Cardiac muscle cell (in vitro differentiated cells and primary cell): ENCODE data around the gene LAMB4. TPM values are rescaled to one million over a fixed set of nuclear protein-coding genes. Genes with fewer than 3 reads are reported as not detected.
A peak's percentile ranks its signal among the peaks of the same experiment; 100 is the strongest.

Experiments used
- DNase-seq, 2 donors: peaks; one replicate each; pipeline versions ENCODE4 v3.0.0 to v3.0.0-alpha.2; 2010 to 2017; ENCODE audit warnings: low read depth in 1 of 2, low spot score in 1 of 2
- H3K27ac ChIP-seq: fragments of 200-600 bp; sonication (generic); 2 replicates; pipeline ENCODE4 v1.5.1; 2016
- H3K27me3 ChIP-seq: fragments of 200-600 bp; sonication (generic); 2 replicates; pipeline ENCODE4 v1.6.0; 2016; ENCODE audit warnings: control low read depth
- H3K36me3 ChIP-seq: fragments of 200-600 bp; sonication (generic); 2 replicates; pipeline ENCODE4 v1.5.1; 2016; ENCODE audit warnings: control low read depth
- H3K4me1 ChIP-seq: fragments of 200-600 bp; sonication (generic); 2 replicates; pipeline ENCODE4 v1.8.1; 2017; ENCODE audit warnings: low read depth, mild to moderate bottlenecking, mixed run types
- H3K4me3 ChIP-seq: fragments of 200-600 bp; sonication (generic); 2 replicates; pipeline ENCODE4 v1.5.1; 2016; ENCODE audit warnings: mild to moderate bottlenecking
- H3K9me3 ChIP-seq: fragments of 200-600 bp; sonication (generic); 2 replicates; pipeline ENCODE4 v1.5.1; 2017; ENCODE audit warnings: low read depth, mild to moderate bottlenecking, control low read depth
- CTCF ChIP-seq: IDR thresholded peaks from 2 replicates; pipeline ENCODE4 v1.5.1; 2012; ENCODE audit warnings: low read depth, mild to moderate bottlenecking, low read length
- polyA plus RNA-seq: library from polyadenylated mRNA; unstranded; fragments of >200 nt; fragmentation: Nextera tagmentation; extraction: Ambion mirVana; gene quantifications from 2 replicates; pipeline ENCODE4 v1.2.1, GENCODE V29; 2016
- total RNA-seq: library from RNA; depleted of rRNA; stranded (reverse); fragments of >200 nt; gene quantifications from 2 replicates; pipeline ENCODE4 v1.2.3, GENCODE V29; 2016

The LAMB4 gene, protein sequence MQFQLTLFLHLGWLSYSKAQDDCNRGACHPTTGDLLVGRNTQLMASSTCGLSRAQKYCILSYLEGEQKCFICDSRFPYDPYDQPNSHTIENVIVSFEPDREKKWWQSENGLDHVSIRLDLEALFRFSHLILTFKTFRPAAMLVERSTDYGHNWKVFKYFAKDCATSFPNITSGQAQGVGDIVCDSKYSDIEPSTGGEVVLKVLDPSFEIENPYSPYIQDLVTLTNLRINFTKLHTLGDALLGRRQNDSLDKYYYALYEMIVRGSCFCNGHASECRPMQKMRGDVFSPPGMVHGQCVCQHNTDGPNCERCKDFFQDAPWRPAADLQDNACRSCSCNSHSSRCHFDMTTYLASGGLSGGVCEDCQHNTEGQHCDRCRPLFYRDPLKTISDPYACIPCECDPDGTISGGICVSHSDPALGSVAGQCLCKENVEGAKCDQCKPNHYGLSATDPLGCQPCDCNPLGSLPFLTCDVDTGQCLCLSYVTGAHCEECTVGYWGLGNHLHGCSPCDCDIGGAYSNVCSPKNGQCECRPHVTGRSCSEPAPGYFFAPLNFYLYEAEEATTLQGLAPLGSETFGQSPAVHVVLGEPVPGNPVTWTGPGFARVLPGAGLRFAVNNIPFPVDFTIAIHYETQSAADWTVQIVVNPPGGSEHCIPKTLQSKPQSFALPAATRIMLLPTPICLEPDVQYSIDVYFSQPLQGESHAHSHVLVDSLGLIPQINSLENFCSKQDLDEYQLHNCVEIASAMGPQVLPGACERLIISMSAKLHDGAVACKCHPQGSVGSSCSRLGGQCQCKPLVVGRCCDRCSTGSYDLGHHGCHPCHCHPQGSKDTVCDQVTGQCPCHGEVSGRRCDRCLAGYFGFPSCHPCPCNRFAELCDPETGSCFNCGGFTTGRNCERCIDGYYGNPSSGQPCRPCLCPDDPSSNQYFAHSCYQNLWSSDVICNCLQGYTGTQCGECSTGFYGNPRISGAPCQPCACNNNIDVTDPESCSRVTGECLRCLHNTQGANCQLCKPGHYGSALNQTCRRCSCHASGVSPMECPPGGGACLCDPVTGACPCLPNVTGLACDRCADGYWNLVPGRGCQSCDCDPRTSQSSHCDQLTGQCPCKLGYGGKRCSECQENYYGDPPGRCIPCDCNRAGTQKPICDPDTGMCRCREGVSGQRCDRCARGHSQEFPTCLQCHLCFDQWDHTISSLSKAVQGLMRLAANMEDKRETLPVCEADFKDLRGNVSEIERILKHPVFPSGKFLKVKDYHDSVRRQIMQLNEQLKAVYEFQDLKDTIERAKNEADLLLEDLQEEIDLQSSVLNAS (N-terminal part only)
- total RNA-seq (not detected in 2 replicates), polyA plus RNA-seq (not detected in 2 replicates)

GRCh38 chr7:108130261-108130660 is at the start of gene LAMB4:
Gene LAMB4 (minus strand): TSS chr7:108130361. CDS start chr7:108123164, 7,197 bp downstream.
- Histone ChIP-seq H3K27ac (no peak within 1 kb of the TSS), H3K36me3 (no peaks in the 10 kb centered on the region), H3K27me3 (no peaks in the 10 kb centered on the region), H3K4me3 (no peak within 1 kb of the TSS), H3K9me3 (no peaks in the 10 kb centered on the region), H3K4me1 (no peaks in the 10 kb centered on the region)
- DNase-seq: no peak
- TF ChIP-seq CTCF: no peak

GRCh38 chr7:108178398-108178797 is 48.2 kb upstream of the LAMB4 start:
- Histone ChIP-seq H3K4me3 (no peak overlapping the region), H3K27me3 (no peaks in the 10 kb centered on the region), H3K4me1 (peaks cover 5% of the 10 kb centered on the region), H3K36me3 (no peaks in the 10 kb centered on the region), H3K27ac (no peak overlapping the region), H3K9me3 (no peaks in the 10 kb centered on the region)
- DNase-seq: no peak
- no peak for TF ChIP-seq CTCF

DNA sequence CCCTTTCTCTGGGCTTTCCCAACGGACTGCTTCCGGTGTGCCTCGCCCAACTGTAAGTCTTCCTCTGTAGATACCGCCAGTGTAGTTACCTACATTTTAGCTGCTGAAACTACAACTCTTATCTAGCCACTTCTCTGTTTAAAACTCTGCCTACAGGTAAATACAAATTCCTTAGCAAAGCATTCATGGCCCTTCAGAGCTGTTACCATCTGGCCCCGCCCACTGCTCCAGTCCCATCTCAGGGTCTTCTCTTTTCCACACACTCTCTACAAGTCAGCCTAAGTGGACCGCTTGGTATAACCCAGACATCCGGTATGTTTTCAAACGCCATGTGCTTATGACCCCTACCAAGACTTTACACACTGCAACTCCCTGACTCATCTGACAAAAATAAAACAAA is 41.0 kb upstream of the LAMB4 start:
- no peak overlapping the region for H3K4me3 ChIP-seq
- H3K4me1 ChIP-seq: no peaks in the 10 kb centered on the region
- no peak overlapping the region for H3K27ac ChIP-seq
- no peak for DNase-seq
- no peak for TF ChIP-seq CTCF
- no peaks in the 10 kb centered on the region for H3K27me3 ChIP-seq
- no peaks in the 10 kb centered on the region for H3K36me3 ChIP-seq
- H3K9me3 ChIP-seq: no peaks in the 10 kb centered on the region

DNA sequence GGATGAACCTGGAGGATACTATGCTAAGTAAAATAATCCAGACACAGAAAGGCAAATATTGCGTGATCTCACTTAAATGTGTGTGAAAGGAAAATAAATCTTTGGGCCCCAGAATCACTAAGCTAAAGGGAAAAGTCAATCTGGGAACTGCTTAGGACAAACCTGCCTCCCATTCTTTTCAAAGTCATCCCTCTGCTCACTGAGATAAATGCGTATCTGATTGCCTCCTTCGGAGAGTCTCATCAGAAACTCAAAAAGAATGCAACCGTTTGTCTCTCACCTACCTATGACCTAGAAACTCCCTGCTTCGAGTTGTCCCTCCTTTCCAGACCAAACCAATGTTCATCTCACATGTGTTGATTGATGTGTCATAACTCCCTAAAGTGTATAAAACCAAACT is 40.1 kb upstream of the LAMB4 start:
- DNase-seq: no peak
- Histone ChIP-seq H3K27me3 (no peaks in the 10 kb centered on the region), H3K4me1 (no peaks in the 10 kb centered on the region), H3K4me3 (no peak overlapping the region), H3K36me3 (no peaks in the 10 kb centered on the region), H3K9me3 (no peaks in the 10 kb centered on the region), H3K27ac (no peak overlapping the region)
- no peak for TF ChIP-seq CTCF

- DNase-seq: peak in 1 of 2 donors; percentile 66
- TF ChIP-seq CTCF: no peak
- no peaks in the 10 kb centered on the region for H3K9me3 ChIP-seq
- no peaks in the 10 kb centered on the region for H3K4me1 ChIP-seq
- no peaks in the 10 kb centered on the region for H3K27me3 ChIP-seq
- no peak overlapping the region for H3K27ac ChIP-seq
- H3K4me3 ChIP-seq: no peak overlapping the region
- H3K36me3 ChIP-seq: no peaks in the 10 kb centered on the region
Measured at GRCh38 chr7:108167460-108167859, 37.3 kb upstream of the LAMB4 start.
